ENCODE measurements around the gene ST6GAL1.

- TF ChIP-seq, protein P1, sequence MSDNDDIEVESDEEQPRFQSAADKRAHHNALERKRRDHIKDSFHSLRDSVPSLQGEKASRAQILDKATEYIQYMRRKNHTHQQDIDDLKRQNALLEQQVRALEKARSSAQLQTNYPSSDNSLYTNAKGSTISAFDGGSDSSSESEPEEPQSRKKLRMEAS (IDR thresholded peaks at IDR 0.05; ENCODE audit: low read depth, low read length) = no peak
- no peak for TF ChIP-seq POLR2A (IDR thresholded peaks at IDR 0.05; ENCODE audit: extremely low read depth, insufficient read length)
- TF ChIP-seq, protein P2, sequence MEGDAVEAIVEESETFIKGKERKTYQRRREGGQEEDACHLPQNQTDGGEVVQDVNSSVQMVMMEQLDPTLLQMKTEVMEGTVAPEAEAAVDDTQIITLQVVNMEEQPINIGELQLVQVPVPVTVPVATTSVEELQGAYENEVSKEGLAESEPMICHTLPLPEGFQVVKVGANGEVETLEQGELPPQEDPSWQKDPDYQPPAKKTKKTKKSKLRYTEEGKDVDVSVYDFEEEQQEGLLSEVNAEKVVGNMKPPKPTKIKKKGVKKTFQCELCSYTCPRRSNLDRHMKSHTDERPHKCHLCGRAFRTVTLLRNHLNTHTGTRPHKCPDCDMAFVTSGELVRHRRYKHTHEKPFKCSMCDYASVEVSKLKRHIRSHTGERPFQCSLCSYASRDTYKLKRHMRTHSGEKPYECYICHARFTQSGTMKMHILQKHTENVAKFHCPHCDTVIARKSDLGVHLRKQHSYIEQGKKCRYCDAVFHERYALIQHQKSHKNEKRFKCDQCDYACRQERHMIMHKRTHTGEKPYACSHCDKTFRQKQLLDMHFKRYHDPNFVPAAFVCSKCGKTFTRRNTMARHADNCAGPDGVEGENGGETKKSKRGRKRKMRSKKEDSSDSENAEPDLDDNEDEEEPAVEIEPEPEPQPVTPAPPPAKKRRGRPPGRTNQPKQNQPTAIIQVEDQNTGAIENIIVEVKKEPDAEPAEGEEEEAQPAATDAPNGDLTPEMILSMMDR (IDR thresholded peaks at IDR 0.05; ENCODE audit: low read depth, low read length) = no peak
Observed at GRCh38 chr3:187013159-187013716, 82.9 kb downstream of the ST6GAL1 start.

Data from NB4 (cell line).